ENCODE measurements around the gene SLC7A7. TPM values are rescaled to one million over a fixed set of nuclear protein-coding genes. Genes with fewer than 3 reads are reported as not detected.

The SLC7A7 gene
- total and polyA plus RNA-seq, 10 of the 15 experiments (the other 5 are each of a cell fraction or from before 2014, with no cell fraction given) = 27.8 to 79.2 (median 50.8) TPM

- no peak for TF ChIP-seq SMAD5 (IDR thresholded peaks at IDR 0.05; ENCODE audit: low read depth)
- 0 out of 2 replicates have a peak, but pooled peaks have one; percentile 77 for TF ChIP-seq STAT1 (conservative IDR thresholded peaks at IDR 0.05)
- TF ChIP-seq, protein P1, sequence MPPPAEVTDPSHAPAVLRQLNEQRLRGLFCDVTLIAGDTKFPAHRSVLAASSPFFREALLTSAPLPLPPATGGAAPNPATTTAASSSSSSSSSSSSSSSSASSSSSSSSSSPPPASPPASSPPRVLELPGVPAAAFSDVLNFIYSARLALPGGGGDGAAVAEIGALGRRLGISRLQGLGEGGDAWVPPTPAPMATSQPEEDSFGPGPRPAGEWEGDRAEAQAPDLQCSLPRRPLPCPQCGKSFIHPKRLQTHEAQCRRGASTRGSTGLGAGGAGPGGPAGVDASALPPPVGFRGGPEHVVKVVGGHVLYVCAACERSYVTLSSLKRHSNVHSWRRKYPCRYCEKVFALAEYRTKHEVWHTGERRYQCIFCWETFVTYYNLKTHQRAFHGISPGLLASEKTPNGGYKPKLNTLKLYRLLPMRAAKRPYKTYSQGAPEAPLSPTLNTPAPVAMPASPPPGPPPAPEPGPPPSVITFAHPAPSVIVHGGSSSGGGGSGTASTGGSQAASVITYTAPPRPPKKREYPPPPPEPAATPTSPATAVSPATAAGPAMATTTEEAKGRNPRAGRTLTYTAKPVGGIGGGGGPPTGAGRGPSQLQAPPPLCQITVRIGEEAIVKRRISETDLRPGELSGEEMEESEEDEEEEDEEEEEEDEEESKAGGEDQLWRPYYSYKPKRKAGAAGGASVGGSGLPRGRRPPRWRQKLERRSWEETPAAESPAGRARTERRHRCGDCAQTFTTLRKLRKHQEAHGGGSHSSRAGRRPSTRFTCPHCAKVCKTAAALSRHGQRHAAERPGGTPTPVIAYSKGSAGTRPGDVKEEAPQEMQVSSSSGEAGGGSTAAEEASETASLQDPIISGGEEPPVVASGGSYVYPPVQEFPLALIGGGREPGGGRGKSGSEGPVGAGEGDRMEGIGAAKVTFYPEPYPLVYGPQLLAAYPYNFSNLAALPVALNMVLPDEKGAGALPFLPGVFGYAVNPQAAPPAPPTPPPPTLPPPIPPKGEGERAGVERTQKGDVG (CRISPR knock-in tag; IDR thresholded peaks at IDR 0.05) = no peak
- no peak for TF ChIP-seq HSF1 (IDR thresholded peaks at IDR 0.05; ENCODE audit: low read depth, low read length)
- TF ChIP-seq MEF2B (IDR thresholded peaks at IDR 0.05; ENCODE audit: partially characterized antibody, poor library complexity, severe bottlenecking) = no peak
- TF ChIP-seq GATAD2B (conservative IDR thresholded peaks at IDR 0.05; ENCODE audit: low read depth) = peak; percentile 64; the same call in 1 of the 2 replicates
- TF ChIP-seq POU2F2 (IDR thresholded peaks at IDR 0.05; ENCODE audit: borderline replicate concordance, low read depth, low read length) = peak; percentile 47; the same call in 2 of the 3 replicates
- TF ChIP-seq NR2F1 (conservative IDR thresholded peaks at IDR 0.05) = no peak
- TF ChIP-seq, protein P2, sequence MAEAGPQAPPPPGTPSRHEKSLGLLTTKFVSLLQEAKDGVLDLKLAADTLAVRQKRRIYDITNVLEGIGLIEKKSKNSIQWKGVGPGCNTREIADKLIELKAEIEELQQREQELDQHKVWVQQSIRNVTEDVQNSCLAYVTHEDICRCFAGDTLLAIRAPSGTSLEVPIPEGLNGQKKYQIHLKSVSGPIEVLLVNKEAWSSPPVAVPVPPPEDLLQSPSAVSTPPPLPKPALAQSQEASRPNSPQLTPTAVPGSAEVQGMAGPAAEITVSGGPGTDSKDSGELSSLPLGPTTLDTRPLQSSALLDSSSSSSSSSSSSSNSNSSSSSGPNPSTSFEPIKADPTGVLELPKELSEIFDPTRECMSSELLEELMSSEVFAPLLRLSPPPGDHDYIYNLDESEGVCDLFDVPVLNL (IDR thresholded peaks at IDR 0.05; ENCODE audit: low read depth, low read length) = no peak
- no peak for TF ChIP-seq PAX8 (IDR thresholded peaks at IDR 0.05)
- TF ChIP-seq HDGF (IDR thresholded peaks at IDR 0.05) = peak; percentile 62; the same call in 1 of the 2 replicates
- TF ChIP-seq HDAC6 (IDR thresholded peaks at IDR 0.05; ENCODE audit: unreplicated experiment) = no peak
- no peak for TF ChIP-seq SRF (IDR thresholded peaks at IDR 0.05; ENCODE audit: low read depth in 2 of 2, low read length in 2 of 2)
- TF ChIP-seq MYB (IDR thresholded peaks at IDR 0.05; ENCODE audit: borderline replicate concordance, low read depth, low read length) = no peak
- TF ChIP-seq BCL11A (IDR thresholded peaks at IDR 0.05; ENCODE audit: low read depth, low read length) = no peak
- 0 out of 2 replicates have a peak, but pooled peaks have one; percentile 20 for TF ChIP-seq RCOR1 (conservative IDR thresholded peaks at IDR 0.05; ENCODE audit: low read depth, low read length)
- TF ChIP-seq REST (IDR thresholded peaks at IDR 0.05; ENCODE audit: low read depth, low read length) = no peak
- 0 out of 2 replicates have a peak, but pooled peaks have one; percentile 53 for TF ChIP-seq ATF7 (IDR thresholded peaks at IDR 0.05; ENCODE audit: low read depth)
- TF ChIP-seq MTA3 (IDR thresholded peaks at IDR 0.05; ENCODE audit: borderline replicate concordance, low read length) = no peak
- no peak for TF ChIP-seq SMAD1 (IDR thresholded peaks at IDR 0.05; ENCODE audit: low read depth, partially characterized antibody)
- no peak for TF ChIP-seq KDM1A (IDR thresholded peaks at IDR 0.05; ENCODE audit: borderline replicate concordance)
These were observed 37.9 kb upstream of the SLC7A7 start (continued) for GRCh38 chr14:22852940-22853767.

All from GM12878 (cell line).